Amniotic epithelial cell (primary cell): ENCODE measurements around the gene FAF2.
"Not testable (repeated sequence)": the region's sequence is repeated elsewhere in the genome, so short reads cannot be mapped to it uniquely, and the experiment has no call there.

Experiments used
- DNase-seq: peaks from one replicate; pipeline ENCODE4 v3.0.0-alpha.2; 2010; ENCODE audit warnings: low read depth

FAF2 gene

GRCh38 chr5:176447978-176448608 is at the start of gene FAF2:
Gene FAF2, plus strand, starts transcription at chr5:176448385. Its CDS starts 23 bp downstream, at chr5:176448408.
- peak; percentile 98 for DNase-seq

GRCh38 chr5:176400382-176401156 is 47.6 kb upstream of the FAF2 start:
- DNase-seq: no peak

GRCh38 chr5:176401281-176402205 is 46.6 kb upstream of the FAF2 start:
- no peak for DNase-seq

GRCh38 chr5:176405656-176406435 is 42.3 kb upstream of the FAF2 start:
- DNase-seq: no peak

GRCh38 chr5:176406436-176407052 is 41.6 kb upstream of the FAF2 start:
- DNase-seq: no peak

- peak; percentile 61 for DNase-seq
Measured at GRCh38 chr5:176407456-176408251, 40.5 kb upstream of the FAF2 start.

- not testable (repeated sequence) for DNase-seq
Measured at GRCh38 chr5:176408252-176408573, 40.0 kb upstream of the FAF2 start.

- DNase-seq: no peak
Measured at GRCh38 chr5:176408590-176408989, 39.6 kb upstream of the FAF2 start.

GRCh38 chr5:176409765-176410164 is 38.4 kb upstream of the FAF2 start:
- no peak for DNase-seq

- DNase-seq: no peak
Measured at GRCh38 chr5:176410486-176411180, 37.6 kb upstream of the FAF2 start.

- no peak for DNase-seq
Measured at GRCh38 chr5:176412517-176413254, 35.5 kb upstream of the FAF2 start.

GRCh38 chr5:176413255-176413565 is 35.0 kb upstream of the FAF2 start:
- DNase-seq: peak; percentile 33

- DNase-seq: no peak
Measured at GRCh38 chr5:176413709-176414191, 34.4 kb upstream of the FAF2 start.

GRCh38 chr5:176414704-176415103 is 33.5 kb upstream of the FAF2 start:
- DNase-seq: no peak

GRCh38 chr5:176415240-176415951 is 32.8 kb upstream of the FAF2 start:
- no peak for DNase-seq

GRCh38 chr5:176415952-176416924 is 31.9 kb upstream of the FAF2 start, which contains the start of gene CLTB:
Gene CLTB, minus strand, starts transcription at chr5:176416539. Its CDS starts 176 bp downstream, at chr5:176416363.
- DNase-seq: peak; percentile 67

GRCh38 chr5:176416965-176417364 is 31.2 kb upstream of the FAF2 start:
- no peak for DNase-seq
